Activated CD8-positive, alpha-beta memory T cell treated with anti-CD3 and anti-CD28 coated beads, Interleukin-2, amount 50 U/mL, for 1 hour (primary cell): ENCODE measurements around the gene HCN2.
"Not testable (repeated sequence)": the region's sequence is repeated elsewhere in the genome, so short reads cannot be mapped to it uniquely, and the experiment has no call there.

ENCODE experiments used
- DNase-seq: peaks from one replicate; pipeline ENCODE4 v3.0.0-alpha.2; 2020; ENCODE audit errors: extremely low read depth

HCN2 gene

DNA sequence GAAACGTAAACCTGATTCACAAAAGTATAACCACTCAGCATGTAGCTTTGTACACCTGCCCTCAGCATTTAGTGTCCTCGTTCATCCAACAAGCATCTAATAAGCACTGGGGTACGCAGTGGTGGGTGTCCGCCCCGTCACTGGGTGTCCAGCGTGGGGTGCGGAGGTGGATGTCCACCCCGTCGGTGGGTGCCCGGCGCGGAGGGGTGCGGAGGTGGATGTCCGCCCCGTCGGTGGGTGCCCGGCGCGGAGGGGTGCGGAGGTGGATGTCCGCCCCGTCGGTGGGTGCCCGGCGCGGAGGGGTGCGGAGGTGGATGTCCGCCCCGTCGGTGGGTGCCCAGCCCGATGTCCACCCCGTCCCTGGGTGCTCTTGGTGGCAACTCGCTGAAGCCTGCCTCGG is 4.5 kb upstream of the HCN2 start:
- DNase-seq = not testable (repeated sequence)

DNA sequence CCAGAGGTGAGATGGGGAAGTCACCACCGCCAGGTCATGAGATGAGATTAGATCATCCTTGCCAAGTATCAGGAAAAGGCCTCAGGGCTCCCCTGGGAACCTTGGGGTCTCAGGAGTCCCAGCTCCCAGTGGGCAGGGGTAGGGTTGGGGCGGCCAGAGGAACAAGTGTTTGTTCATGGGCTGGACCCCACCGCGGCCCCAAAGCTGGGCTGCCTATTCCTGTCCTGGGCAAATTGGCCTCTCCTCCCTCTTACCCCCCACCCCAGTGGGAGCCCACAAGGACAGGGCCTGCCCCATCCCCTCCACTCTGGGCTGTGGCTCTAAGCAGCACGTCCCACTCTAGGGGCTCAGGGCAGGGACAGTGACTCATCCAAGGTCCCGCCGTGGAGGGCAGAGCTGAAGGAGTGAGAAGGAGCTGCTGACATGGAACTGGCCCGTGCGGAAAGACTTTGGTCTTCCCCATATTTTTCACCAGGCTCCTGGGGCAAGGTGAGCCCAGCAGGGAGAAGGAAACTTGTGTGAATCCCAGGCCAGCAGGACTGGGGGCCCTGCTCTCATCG is 4.0 kb upstream of the HCN2 start:
- no peak for DNase-seq

- no peak for DNase-seq
These were observed 1.5 kb upstream of the HCN2 start for GRCh38 chr19:588093-588740.

DNA sequence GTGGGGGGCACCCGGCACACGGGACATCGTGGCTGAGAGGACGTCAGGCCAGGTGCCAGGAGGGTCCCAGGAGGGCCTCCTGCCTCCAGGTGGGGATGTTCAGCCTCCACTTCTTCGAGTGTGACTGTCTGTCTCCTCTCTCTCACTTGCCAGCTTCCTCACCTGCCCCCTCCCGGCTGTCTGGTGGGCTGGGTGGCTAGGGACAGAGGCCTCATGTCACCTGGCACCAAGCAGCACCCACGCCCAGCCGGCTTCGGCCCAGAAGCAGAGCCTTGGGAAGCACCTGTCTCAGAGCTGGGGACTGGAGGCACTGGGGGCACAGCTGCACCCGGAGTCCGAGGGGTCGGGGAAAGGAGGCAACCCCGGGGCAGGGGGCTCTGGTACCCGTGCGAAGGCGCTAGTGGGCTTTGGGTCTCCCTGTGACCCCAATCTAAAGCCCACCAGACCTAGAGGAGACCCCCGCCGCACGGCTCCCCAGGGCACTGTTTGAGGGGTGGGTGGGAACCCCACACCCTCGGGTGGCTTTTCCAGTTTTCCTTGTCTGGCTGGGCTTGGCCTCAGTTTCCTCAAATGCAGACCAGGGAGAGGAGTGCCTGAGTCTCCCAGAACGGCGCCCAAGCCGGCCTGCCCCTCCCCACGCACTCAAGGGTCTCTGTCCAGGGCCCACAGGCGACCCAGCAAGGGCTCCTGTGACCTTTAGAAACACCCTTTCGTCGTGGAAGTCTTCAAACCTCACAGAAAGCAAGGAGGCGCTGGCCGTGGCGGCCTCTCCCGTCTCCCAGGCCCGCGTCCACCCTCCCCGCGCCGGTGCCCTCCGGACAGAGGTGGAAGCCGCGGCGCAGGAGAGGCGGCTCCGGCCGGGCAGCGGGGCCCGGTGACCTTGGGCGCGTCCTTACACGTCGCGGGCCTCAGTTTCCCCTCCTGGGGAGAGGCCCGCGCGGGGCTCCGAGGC is 664 bp upstream of the HCN2 start:
- DNase-seq = no peak

- no peak for DNase-seq
These were observed 690 bp downstream of the HCN2 start for GRCh38 chr19:590396-590745.

DNA sequence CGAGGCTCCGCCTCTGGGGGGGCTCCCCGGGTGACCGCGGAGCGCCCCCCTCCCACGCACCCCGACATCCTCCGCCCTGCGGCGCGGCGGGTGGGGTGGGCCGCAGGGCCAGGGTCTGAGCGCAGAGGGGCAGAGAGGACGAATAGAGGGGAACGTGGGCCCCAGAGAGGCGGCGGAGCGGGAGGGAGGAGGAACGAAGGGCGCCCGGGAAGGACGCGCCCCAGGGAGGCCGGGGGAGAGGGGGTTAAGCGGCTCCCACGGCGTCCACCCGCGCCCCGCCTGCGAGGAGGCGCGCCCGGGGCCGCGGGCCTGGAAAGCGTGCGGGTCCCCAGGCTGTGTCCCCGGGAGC is 1.0 kb downstream of the HCN2 start:
- no peak for DNase-seq

GRCh38 chr19:591099-591958 is 1.6 kb downstream of the HCN2 start:
- DNase-seq = no peak

DNA sequence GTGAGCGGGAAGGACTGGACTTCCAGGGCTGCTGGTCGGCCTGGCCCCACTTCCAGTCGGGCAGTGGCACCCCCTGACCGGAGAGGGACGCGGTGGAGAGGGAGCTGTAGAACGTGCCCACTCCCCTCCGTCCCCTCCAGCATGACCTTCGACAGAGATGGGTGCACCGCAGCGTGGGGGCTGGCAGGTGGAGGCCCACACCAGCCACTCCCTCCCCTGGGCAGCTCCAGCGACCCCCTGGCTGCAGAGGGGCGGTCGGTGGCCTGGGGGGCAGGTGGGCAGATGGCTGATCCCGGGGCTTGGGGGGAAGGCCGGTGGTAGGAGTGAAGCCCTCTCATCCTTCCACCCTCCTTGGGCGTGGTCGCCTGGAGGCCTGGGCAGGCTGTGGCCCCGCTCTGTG is 2.4 kb downstream of the HCN2 start:
- DNase-seq = no peak

- DNase-seq = no peak
These were observed 3.4 kb downstream of the HCN2 start for GRCh38 chr19:593055-593454.

GRCh38 chr19:593505-593904 is 3.8 kb downstream of the HCN2 start:
- no peak for DNase-seq

GRCh38 chr19:594265-594870 is 4.7 kb downstream of the HCN2 start:
- DNase-seq = no peak

DNA sequence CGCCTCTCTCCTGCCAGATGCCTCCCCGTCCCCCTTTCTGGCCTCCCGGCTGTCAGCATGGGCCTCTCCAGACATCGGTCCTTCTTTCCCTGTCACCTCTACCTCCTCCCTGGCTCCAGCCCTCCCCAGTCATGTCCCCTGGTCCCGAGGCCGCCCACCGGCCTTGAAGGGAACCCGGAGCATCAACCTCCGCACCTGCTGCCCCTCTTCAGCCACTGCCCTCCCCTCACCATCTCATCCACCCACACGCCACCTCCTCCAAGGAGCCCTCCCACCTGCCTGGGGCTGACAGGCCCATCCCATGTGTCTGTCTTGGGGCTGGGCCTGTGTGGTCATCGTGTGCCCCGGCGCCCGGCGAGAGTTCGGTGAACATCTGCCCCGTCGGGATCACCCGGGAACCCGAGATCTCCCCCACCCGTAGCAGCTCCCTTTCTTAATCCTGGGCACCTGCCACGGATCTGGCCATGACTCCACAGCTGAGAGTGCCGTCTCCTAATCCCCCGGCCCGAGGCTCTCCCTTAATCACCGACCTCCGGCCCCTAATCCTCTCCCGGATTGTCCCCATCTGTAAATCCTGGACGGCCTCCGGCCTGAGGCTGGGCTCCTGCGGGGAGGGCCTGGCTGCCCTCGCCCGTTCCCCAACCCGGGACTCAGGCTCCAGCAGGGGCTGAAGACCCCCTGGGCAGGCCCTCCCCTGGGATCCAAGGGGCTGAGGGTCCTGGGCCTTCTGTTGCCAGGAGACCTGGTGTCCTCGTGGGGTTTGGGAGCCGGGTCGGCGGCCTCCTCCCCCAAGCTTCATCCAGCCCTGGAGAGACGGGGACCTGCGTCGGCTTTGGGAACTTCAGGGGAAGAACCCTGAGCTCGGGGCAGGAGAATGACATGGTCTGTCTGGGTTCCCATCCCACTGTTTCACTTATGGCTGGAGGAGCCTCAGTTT is 5.9 kb downstream of the HCN2 start:
- no peak for DNase-seq

DNA sequence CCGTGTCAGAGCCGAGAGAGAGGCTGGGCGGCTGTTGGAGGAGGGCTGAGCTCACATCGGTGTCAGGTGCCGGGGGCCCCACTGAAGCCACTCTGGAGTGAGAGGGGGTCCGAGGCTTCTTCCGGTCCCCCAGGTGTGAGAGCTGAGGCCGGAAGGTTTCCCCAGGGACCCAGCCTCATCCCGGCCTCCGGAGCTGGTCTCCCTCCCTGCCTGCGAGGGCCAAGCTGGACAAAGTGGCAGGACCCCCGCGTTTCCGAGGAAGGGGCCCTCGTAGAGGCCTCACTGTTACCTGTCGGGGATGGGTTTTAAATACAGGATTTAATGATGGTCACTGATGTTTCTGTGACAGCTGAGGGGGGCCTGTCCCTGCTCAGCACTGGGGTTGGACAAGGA is 6.6 kb downstream of the HCN2 start:
- DNase-seq = no peak

DNA sequence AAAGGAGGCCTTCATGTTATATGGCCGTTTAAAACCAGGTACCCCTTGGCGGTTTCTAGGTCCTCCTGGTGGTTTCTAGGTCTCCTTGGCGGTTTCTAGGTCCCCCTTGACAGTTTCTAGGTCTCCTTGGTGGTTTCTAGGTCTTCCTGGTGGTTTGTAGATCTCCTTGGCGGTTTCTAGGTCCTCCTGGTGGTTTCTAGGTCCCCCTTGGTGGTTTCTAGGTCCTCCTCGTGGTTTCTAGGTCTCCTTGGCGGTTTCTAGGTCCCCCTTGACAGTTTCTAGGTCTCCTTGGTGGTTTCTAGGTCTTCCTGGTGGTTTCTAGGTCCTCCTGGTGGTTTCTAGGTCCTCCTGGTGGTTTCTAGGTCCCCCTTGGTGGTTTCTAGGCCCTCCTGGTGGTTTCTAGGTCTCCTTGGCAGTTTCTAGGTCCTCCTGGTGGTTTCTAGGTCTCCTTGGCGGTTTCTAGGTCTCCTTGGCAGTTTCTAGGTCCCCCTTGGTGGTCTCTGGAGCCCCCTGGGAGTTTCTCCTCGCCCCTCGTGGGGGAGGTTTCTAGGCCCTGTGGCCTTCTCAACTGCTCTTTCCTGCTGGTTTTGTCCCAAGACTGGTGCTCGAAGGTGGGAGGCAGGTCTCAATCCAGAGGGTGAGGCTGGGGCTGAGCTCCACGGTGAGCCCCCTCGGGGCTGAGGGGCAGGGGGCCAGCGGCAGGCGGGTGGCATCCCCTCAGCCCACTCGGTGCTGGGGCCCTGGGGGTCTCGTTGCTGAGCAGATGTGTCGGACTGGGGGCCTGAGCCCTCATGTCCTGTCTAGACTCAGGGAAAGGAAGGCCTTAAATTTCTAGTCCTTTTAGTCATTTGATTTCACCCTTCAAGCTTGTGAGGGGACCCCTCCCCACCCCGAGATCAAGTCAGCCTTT is 8.0 kb downstream of the HCN2 start:
- no peak for DNase-seq

DNA sequence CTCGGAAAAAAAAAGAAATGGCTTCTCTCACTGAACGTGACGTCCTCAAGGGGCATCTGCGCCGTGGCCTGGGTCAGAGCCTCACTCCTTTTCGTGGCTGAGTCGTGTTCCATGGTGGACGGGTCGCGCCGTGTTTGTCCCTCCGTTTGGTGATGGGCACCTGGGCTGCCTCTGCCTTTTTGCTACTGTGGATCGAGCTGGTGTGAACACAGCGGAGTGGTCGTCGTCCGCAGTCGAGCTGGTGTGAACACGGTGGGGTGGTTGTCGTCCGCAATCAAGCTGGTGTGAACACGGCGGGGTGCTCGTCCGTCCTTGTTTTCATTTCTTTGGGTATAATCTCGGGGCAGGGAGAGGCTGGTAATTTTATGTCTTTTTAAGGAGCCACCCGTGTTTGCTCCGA is 11.6 kb downstream of the HCN2 start:
- no peak for DNase-seq

GRCh38 chr19:601790-602189 is 12.1 kb downstream of the HCN2 start:
- DNase-seq = no peak

DNA sequence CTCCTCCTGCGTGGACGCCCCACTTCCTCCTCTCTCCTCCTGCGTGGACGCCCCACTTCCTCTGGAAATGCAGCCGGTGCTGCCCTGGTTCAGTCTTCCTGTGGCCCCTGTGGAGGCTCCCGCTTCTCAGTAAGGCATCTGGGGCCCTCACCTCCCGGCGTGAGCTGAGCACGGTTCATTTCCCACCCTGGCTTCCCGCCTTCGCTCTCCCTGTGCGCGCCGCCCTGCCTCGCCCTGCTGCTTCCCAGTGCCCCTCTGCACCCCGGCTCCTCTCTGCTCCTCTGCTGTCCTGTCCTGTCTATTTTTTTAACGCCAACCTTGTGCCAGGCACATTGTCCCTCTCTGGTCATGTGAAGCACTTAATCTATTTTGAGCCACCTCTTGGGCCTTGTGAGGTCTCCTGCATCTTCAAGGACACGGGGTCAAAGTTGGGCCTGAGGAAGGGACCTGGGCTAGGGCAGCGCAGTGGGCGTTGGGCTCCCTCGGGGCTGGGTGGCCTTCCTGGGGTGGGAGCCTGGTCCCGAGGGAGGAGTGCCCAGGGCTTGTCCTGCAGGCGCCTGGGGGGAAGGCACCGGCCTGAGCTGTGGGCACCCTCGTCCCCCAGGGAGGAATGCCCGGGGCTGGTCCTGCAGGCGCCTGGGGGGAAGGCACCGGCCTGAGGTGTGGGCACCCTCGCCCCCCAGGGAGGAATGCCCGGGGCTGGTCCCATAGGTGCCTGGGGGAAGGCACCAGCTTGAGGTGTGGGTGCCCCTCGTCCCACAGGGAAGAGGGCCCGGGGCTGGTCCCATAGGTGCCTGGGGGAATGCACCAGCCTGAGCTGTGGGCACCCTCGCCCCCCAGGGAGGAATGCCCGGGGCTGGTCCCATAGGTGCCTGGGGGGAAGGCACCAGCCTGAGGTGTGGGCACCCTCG is 13.0 kb downstream of the HCN2 start:
- DNase-seq = no peak

GRCh38 chr19:603302-603639 is 13.6 kb downstream of the HCN2 start:
- not testable (repeated sequence) for DNase-seq

- DNase-seq = not testable (repeated sequence)
These were observed 14.1 kb downstream of the HCN2 start for GRCh38 chr19:603779-604178.
